Progenitor cell of endocrine pancreas (in vitro differentiated cells): Measurements from ENCODE around the gene CHST13. TPM values are rescaled to one million over a fixed set of nuclear protein-coding genes. Genes with fewer than 3 reads are reported as not detected.

Experiments
- DNase-seq: peaks from one replicate; pipeline ENCODE4 v3.0.0; 2021; ENCODE audit warnings: low spot score; ENCODE audit not compliant: unreplicated experiment
- H3K27ac Mint-ChIP-seq: 2 replicates; pipeline ENCODE4 v1.8.0; 2021; ENCODE audit warnings: mild to moderate bottlenecking, moderate library complexity, mixed read lengths
- H3K27me3 Mint-ChIP-seq: 2 replicates; pipeline ENCODE4 v1.8.0; 2021; ENCODE audit warnings: mixed read lengths
- H3K36me3 Mint-ChIP-seq: 2 replicates; pipeline ENCODE4 v1.8.0; 2022; ENCODE audit warnings: mixed read lengths; ENCODE audit not compliant: insufficient read depth
- H3K4me1 Mint-ChIP-seq: 2 replicates; pipeline ENCODE4 v1.8.0; 2021; ENCODE audit warnings: low read depth, mixed read lengths
- H3K4me3 Mint-ChIP-seq: 2 replicates; pipeline ENCODE4 v1.8.0; 2021; ENCODE audit warnings: low read depth, mild to moderate bottlenecking, moderate library complexity, mixed read lengths
- H3K9me3 Mint-ChIP-seq: 2 replicates; pipeline ENCODE4 v1.8.0; 2021; ENCODE audit warnings: low read depth, mixed read lengths
- CTCF ChIP-seq: fragments of 200-600 bp; sonication (generic); IDR thresholded peaks from one replicate; pipeline ENCODE4 v1.5.0; 2021; ENCODE audit warnings: antibody characterized with exemption, mild to moderate bottlenecking; ENCODE audit not compliant: unreplicated experiment
- total RNA-seq: library from RNA; stranded (reverse); gene quantifications from 2 replicates; pipeline ENCODE4 v1.2.1, GENCODE V29; 2021

Gene CHST13
- total RNA-seq, 1 donor from 2014 or later, result 0.36 TPM

DNA sequence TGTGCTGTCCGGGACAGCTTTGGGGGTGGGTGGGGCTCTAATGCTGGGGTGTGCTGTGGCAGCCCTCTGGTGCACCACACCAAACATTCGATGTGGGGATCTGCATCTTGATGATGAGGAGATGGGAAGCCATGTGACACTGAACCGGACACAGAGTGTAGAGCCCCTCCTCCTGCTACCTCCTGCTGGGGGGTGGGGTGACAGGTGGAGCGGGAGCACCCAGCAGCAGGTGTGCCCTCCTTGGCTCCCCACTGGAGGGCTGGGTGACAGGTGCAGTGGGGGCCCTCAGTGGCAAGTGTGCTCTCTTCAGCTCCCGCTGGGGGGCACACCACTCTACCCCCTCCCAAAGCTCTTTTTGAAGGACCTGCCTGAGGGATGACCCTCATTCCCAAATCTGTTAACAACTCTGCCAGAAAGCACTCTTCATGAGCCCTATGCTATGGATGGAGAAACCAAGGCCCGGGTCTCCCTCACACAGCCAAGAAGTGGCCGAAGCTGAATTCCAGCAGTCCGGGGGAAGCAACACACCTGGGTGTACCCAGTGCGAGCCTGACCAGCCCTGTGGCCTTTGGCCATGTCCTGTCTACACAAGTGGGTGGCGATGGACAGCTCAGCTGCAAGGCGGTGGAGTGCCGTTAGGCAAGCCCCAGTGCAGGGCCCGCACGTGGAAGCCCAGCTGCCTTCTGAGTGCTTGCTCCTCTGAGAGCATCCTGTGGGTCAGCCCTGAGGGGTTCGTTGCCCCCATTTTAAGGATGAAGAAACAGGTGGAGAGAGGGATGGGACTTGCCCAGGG is 5.8 kb upstream of the CHST13 start:
- Mint-ChIP-seq H3K36me3 (no peaks in the 10 kb centered on the region), H3K27ac (no peak overlapping the region), H3K4me1 (no peaks in the 10 kb centered on the region)

DNA sequence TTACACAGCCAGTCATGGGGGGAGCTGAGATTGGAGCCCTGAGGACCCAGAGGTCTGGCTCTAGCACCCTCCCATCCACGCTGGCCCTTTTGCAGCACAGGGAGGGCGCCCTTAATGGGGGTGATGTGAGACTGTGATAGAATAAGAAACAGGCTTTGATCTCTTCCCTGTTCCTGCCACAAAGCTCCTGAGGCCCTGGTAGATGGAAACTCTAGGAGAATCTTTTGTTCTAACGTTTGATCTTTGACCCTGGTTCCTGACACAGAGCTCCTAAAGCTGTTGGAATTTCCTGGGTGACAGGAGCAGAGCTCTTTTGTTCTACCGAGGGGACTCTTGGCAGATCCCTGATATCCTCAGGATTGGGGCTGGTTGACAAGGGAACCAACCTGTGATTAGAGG is 5.2 kb upstream of the CHST13 start:
- Mint-ChIP-seq H3K27me3 (peaks cover 23% of the 10 kb centered on the region), H3K4me1 (no peaks in the 10 kb centered on the region), H3K36me3 (no peaks in the 10 kb centered on the region), H3K4me3 (no peak overlapping the region), H3K9me3 (no peaks in the 10 kb centered on the region), H3K27ac (no peak overlapping the region)
- no peak for DNase-seq
- TF ChIP-seq CTCF, result no peak

More for the DNA sequence above, 5.8 kb upstream of the CHST13 start:
- Mint-ChIP-seq H3K27me3 (peaks cover 19% of the 10 kb centered on the region), H3K9me3 (no peaks in the 10 kb centered on the region), H3K4me3 (no peak overlapping the region)
- no peak for DNase-seq
- TF ChIP-seq CTCF, result no peak

- H3K36me3 Mint-ChIP-seq, result no peaks in the 10 kb centered on the region
- H3K27ac Mint-ChIP-seq, result no peak overlapping the region
- TF ChIP-seq CTCF, result no peak
- H3K4me1 Mint-ChIP-seq, result no peaks in the 10 kb centered on the region
- H3K4me3 Mint-ChIP-seq, result no peak overlapping the region
- DNase-seq, result no peak
- H3K9me3 Mint-ChIP-seq, result no peaks in the 10 kb centered on the region
- peaks cover 19% of the 10 kb centered on the region for H3K27me3 Mint-ChIP-seq
Observed at GRCh38 chr3:126519506-126520455, 4.2 kb upstream of the CHST13 start.

- Mint-ChIP-seq H3K4me3 (no peak overlapping the region), H3K9me3 (no peaks in the 10 kb centered on the region), H3K36me3 (no peaks in the 10 kb centered on the region), H3K4me1 (no peaks in the 10 kb centered on the region), H3K27ac (no peak overlapping the region), H3K27me3 (peaks cover 32% of the 10 kb centered on the region)
- no peak for TF ChIP-seq CTCF
- no peak for DNase-seq
Observed at GRCh38 chr3:126521122-126521891, 2.6 kb upstream of the CHST13 start.

DNA sequence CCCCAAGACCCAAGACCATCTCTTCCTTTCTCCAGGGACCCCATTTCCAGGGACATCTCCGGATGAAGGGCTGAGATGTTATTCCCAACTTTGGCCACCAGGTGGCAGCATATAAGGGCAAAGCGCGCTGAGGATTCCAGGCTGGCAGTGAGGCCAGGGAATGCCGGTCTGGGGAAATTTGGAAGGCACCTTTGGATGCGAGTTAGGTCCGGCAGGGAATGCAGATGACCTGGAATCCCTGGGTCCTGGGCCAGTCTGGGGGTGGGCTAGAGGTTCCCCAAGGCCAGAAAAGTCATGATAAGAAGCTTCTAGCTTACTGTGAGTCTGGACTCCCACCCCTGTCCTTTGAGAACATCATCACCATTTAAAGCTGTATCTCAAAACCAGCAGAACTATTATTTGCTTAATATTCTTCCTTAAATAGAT is 1.6 kb upstream of the CHST13 start:
- peak; percentile 92 for TF ChIP-seq CTCF
- no peak overlapping the region for H3K27ac Mint-ChIP-seq
- DNase-seq, result peak; percentile 63
- no peak overlapping the region for H3K4me3 Mint-ChIP-seq
- peaks cover 38% of the 10 kb centered on the region for H3K27me3 Mint-ChIP-seq
- no peaks in the 10 kb centered on the region for H3K9me3 Mint-ChIP-seq
- no peaks in the 10 kb centered on the region for H3K4me1 Mint-ChIP-seq
- H3K36me3 Mint-ChIP-seq, result no peaks in the 10 kb centered on the region
